Retinal pigment epithelial cell (primary cell): ENCODE data around the gene ALPK1.

Experiments
- DNase-seq: peaks from one replicate; pipeline ENCODE4 v3.0.0-alpha.2; 2010; ENCODE audit warnings: low read depth
- H3K4me3 ChIP-seq: 2 replicates; pipeline ENCODE4 v1.5.1; 2011; ENCODE audit warnings: mild to moderate bottlenecking, low read length, control low read depth, moderate library complexity
- CTCF ChIP-seq: conservative IDR thresholded peaks from 2 replicates; pipeline ENCODE4 v1.5.1; 2011; ENCODE audit warnings: low read depth, low read length, control low read depth, inconsistent platforms

ALPK1 gene

GRCh38 chr4:112296949-112297880, at the start of gene ALPK1:
Gene ALPK1 (plus strand): TSS chr4:112297369.
- DNase-seq = peak; percentile 71
- TF ChIP-seq CTCF = no peak
- H3K4me3 ChIP-seq = peak within 1 kb of the TSS; percentile 57

- no peak for DNase-seq
- no peak overlapping the region for H3K4me3 ChIP-seq
- no peak for TF ChIP-seq CTCF
Observed at GRCh38 chr4:112251019-112251643, 46.0 kb upstream of the ALPK1 start.

GRCh38 chr4:112252234-112252633, 44.9 kb upstream of the ALPK1 start:
- no peak for TF ChIP-seq CTCF

GRCh38 chr4:112253382-112254000, 43.7 kb upstream of the ALPK1 start:
- H3K4me3 ChIP-seq = no peak overlapping the region
- no peak for TF ChIP-seq CTCF
- no peak for DNase-seq

More at GRCh38 chr4:112252234-112252633, 44.9 kb upstream of the ALPK1 start:
- no peak for DNase-seq
- H3K4me3 ChIP-seq = no peak overlapping the region

GRCh38 chr4:112257098-112257497, 40.1 kb upstream of the ALPK1 start:
- H3K4me3 ChIP-seq = no peak overlapping the region
- no peak for DNase-seq
- no peak for TF ChIP-seq CTCF

- no peak overlapping the region for H3K4me3 ChIP-seq
- DNase-seq = no peak
- peak; percentile 59 for TF ChIP-seq CTCF
Observed at GRCh38 chr4:112266823-112267222, 30.3 kb upstream of the ALPK1 start.
